Gastroesophageal sphincter (tissue), 3 donors: ENCODE data around the gene BEGAIN.

Experiments used
- EP300 ChIP-seq: sonication (generic); formaldehyde crosslinking; IDR thresholded peaks from one replicate; pipeline ENCODE4 v1.6.1; 2017; ENCODE audit warnings: antibody characterized with exemption, mild to moderate bottlenecking
- POLR2A ChIP-seq, 2 donors: fragments of 450-650 bp; IDR thresholded peaks; one replicate each; pipeline ENCODE4 v1.6.1; 2017; ENCODE audit warnings: antibody characterized with exemption in 2 of 2, mild to moderate bottlenecking in 2 of 2, moderate library complexity in 1 of 2
- POLR2AphosphoS5 ChIP-seq: sonication (generic); formaldehyde crosslinking; IDR thresholded peaks from one replicate; pipeline ENCODE4 v1.6.1; 2017; ENCODE audit warnings: antibody characterized with exemption
- TF ChIP-seq, protein P1 (sequence below), 4 experiments: fragments of 200-600 bp in 2 of 4; fragments of 450-650 bp in 2 of 4; sonication (generic) in 1 of 4; IDR thresholded peaks; one replicate each; pipeline ENCODE4 v1.5.1; 2017 to 2019; ENCODE audit warnings: antibody characterized with exemption in 4 of 4, mild to moderate bottlenecking in 2 of 4, moderate library complexity in 2 of 4

DNA sequence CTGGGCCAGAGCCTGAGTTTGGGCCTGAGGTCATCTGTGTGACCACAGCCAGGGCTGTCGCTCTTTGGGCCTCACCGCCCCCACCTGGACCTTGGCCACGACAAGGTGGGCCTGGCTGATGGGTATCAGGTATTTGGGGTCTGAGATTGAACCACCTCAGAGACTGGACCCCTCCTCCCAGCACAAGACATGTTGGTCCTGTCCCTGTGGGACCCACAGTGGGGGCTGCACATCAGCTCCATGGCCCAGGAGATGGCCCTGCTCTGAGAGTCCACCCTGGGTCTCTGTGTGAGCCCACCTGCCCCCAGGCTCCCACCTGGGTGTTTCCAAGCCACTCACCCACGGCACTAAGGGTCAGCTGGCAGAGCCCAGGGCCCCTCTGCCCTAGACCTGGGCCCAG lies 20.6 kb downstream of the BEGAIN start:
- TF ChIP-seq, protein P1, sequence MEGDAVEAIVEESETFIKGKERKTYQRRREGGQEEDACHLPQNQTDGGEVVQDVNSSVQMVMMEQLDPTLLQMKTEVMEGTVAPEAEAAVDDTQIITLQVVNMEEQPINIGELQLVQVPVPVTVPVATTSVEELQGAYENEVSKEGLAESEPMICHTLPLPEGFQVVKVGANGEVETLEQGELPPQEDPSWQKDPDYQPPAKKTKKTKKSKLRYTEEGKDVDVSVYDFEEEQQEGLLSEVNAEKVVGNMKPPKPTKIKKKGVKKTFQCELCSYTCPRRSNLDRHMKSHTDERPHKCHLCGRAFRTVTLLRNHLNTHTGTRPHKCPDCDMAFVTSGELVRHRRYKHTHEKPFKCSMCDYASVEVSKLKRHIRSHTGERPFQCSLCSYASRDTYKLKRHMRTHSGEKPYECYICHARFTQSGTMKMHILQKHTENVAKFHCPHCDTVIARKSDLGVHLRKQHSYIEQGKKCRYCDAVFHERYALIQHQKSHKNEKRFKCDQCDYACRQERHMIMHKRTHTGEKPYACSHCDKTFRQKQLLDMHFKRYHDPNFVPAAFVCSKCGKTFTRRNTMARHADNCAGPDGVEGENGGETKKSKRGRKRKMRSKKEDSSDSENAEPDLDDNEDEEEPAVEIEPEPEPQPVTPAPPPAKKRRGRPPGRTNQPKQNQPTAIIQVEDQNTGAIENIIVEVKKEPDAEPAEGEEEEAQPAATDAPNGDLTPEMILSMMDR (IDR thresholded peaks at IDR 0.05) = no peak
- no peak for TF ChIP-seq POLR2A (IDR thresholded peaks at IDR 0.05)
- TF ChIP-seq EP300 = no peak
- no peak for TF ChIP-seq POLR2AphosphoS5
